Activated naive CD8-positive, alpha-beta T cell treated with anti-CD3 and anti-CD28 coated beads for 36 hours (primary cell): Measurements from ENCODE around the gene TOR1A. TPM values are rescaled to one million over a fixed set of nuclear protein-coding genes. Genes with fewer than 3 reads are reported as not detected.

Experiments
- DNase-seq: peaks from one replicate; pipeline ENCODE4 v3.0.0; 2021
- H3K27ac Mint-ChIP-seq: one replicate; pipeline ENCODE4 v1.8.0; 2022; ENCODE audit warnings: mild to moderate bottlenecking, moderate library complexity, mixed read lengths
- H3K27me3 Mint-ChIP-seq: one replicate; pipeline ENCODE4 v1.8.0; 2022; ENCODE audit warnings: mild to moderate bottlenecking, mixed read lengths
- H3K36me3 Mint-ChIP-seq: one replicate; pipeline ENCODE4 v1.8.0; 2021; ENCODE audit warnings: mild to moderate bottlenecking, mixed read lengths
- H3K4me1 Mint-ChIP-seq: one replicate; pipeline ENCODE4 v1.8.0; 2021; ENCODE audit warnings: mixed read lengths
- H3K4me3 Mint-ChIP-seq: one replicate; pipeline ENCODE4 v1.8.0; 2022; ENCODE audit warnings: mild to moderate bottlenecking, moderate library complexity, mixed read lengths
- H3K9me3 Mint-ChIP-seq: one replicate; pipeline ENCODE4 v1.8.0; 2022; ENCODE audit warnings: mixed read lengths
- total RNA-seq, 2 experiments: library from RNA; stranded (reverse); gene quantifications; one replicate each; pipeline ENCODE4 v1.2.3, GENCODE V29; 2021

The TOR1A gene
- total RNA-seq, 2 experiments from 2014 or later, result 42.6 to 42.8 TPM

GRCh38 chr9:129860653-129861446, 36.9 kb upstream of the TOR1A start:
- peak overlapping the region; percentile 88 for H3K27ac Mint-ChIP-seq
- H3K9me3 Mint-ChIP-seq, result no peaks in the 10 kb centered on the region
- H3K4me1 Mint-ChIP-seq, result peaks cover 44% of the 10 kb centered on the region
- peak; percentile 68 for DNase-seq
- H3K36me3 Mint-ChIP-seq, result peaks cover 41% of the 10 kb centered on the region
- no peaks in the 10 kb centered on the region for H3K27me3 Mint-ChIP-seq
- no peak overlapping the region for H3K4me3 Mint-ChIP-seq

DNA sequence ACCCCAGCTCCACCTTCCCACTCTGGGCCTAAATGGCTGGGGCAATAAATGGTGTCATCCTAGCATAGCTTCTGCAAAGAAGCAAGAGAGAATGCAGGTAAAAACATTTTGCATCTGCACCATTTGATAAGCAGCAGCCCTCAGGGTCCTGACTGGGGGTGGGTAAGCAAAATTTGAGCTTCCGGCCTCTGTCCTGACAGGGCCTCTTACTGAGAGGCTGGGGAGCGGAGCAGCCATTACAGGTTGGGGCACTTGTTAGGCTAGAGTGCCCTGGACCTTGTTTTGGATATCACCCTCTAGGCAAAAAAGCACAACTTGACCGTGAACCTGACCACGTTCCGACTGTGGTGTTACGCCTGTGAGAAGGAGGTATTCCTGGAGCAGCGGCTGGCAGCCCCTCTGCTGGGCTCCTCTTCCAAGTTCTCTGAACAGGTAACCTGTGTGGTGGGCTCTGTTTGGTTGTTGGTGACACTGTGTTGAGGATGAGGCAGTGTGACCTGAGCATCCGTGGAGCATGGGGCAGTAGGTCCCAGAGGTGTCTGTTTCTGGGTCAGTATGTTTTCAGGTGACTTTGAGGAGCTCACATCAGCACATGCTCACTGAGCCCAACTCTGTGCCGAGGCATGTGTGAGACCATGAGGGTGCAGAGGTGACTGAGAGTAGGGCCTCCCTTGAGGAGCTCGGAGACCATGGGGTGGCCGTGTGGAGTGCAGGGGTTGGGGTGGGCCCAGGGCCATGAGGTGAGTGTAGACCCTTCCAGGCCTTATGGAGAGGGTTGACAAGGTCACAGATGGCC, 34.4 kb upstream of the TOR1A start:
- no peak overlapping the region for H3K27ac Mint-ChIP-seq

GRCh38 chr9:129857207-129857606, 33.3 kb upstream of the TOR1A start:
- Mint-ChIP-seq H3K27me3 (no peaks in the 10 kb centered on the region), H3K27ac (no peak overlapping the region), H3K9me3 (no peaks in the 10 kb centered on the region), H3K4me1 (peaks cover 52% of the 10 kb centered on the region), H3K4me3 (no peak overlapping the region), H3K36me3 (peaks cover 49% of the 10 kb centered on the region)
- DNase-seq, result no peak

More for the DNA sequence above, 34.4 kb upstream of the TOR1A start:
- Mint-ChIP-seq H3K9me3 (no peaks in the 10 kb centered on the region), H3K27me3 (no peaks in the 10 kb centered on the region), H3K4me1 (peaks cover 52% of the 10 kb centered on the region), H3K36me3 (peaks cover 47% of the 10 kb centered on the region), H3K4me3 (no peak overlapping the region)
- DNase-seq, result no peak

DNA sequence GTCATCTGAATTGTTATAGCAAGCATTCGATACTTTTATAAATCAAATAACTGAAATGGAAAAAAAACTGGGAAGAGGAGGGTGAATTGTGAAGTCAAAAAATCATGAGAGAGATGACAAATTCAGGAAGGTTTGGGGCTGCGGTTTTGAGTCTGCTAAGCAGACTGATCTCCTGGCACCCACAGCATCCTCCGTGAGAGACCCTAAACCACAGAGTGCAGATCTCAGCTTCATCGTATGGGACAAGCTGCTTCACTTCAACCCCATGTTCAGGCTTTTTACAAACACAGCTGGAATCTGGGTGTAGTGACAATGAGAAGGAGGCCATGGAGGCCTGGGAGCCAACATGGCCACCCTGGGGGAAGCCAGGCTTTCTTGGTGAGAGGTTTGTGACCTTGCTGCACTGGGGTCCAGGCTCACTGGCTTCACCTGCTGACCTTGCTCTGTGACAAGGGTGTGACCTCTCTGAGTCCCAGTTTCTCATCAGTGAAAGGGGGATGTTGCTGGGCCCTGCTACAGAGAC, 30.7 kb upstream of the TOR1A start:
- Mint-ChIP-seq H3K4me3 (peak overlapping the region; percentile 35), H3K27ac (peak overlapping the region; percentile 71), H3K36me3 (peaks cover 44% of the 10 kb centered on the region), H3K4me1 (peaks cover 45% of the 10 kb centered on the region), H3K9me3 (no peaks in the 10 kb centered on the region), H3K27me3 (no peaks in the 10 kb centered on the region)
- DNase-seq, result peak; percentile 40

DNA sequence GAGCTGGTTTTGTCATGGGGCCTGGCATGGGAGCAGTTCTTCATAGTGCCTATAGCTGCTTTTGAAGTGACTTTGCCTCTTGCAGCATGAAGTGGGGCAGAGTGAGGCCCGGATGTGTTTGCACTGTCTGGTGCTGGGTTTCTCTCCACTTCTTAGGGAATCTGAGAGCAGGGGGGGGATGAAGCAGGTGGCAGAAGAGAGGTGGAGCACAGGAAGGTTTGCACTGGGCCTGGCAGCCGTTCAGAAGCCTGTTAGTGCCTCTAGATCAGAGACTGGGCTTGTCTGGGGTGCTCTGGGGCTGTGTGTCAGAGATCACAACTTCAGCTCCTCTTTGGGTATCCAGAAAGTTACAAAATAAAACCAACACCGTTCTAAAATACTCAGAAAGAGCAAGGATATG, 29.7 kb upstream of the TOR1A start:
- Mint-ChIP-seq H3K4me3 (no peak overlapping the region), H3K27ac (peak overlapping the region; percentile 15), H3K9me3 (no peaks in the 10 kb centered on the region), H3K36me3 (peaks cover 44% of the 10 kb centered on the region), H3K4me1 (peaks cover 48% of the 10 kb centered on the region), H3K27me3 (no peaks in the 10 kb centered on the region)
- no peak for DNase-seq

DNA sequence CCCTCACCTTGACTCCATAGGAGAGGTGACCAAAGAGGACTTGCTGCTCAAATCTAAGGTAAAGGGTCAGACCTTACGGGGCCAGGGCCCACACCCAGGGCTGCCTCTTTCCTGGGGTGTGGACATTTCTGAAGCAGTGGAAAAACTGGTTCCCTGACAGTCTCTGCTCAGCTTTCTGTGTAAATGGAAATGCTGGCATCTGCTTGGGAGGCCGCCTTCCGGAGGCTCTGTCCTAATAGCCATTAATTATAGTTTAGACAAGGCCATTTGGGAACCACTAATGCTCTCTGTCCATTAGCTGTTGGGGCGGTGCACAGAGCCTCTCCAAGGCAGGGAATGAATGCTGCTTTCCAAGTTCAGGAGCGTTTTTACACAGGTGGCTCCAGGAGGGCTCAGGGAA, 28.6 kb upstream of the TOR1A start:
- no peaks in the 10 kb centered on the region for H3K27me3 Mint-ChIP-seq
- H3K9me3 Mint-ChIP-seq, result no peaks in the 10 kb centered on the region
- no peak overlapping the region for H3K27ac Mint-ChIP-seq
- peaks cover 44% of the 10 kb centered on the region for H3K36me3 Mint-ChIP-seq
- no peak for DNase-seq
- H3K4me3 Mint-ChIP-seq, result no peak overlapping the region
- H3K4me1 Mint-ChIP-seq, result peaks cover 53% of the 10 kb centered on the region

- Mint-ChIP-seq H3K36me3 (peaks cover 43% of the 10 kb centered on the region), H3K27me3 (no peaks in the 10 kb centered on the region), H3K27ac (no peak overlapping the region), H3K9me3 (no peaks in the 10 kb centered on the region), H3K4me3 (no peak overlapping the region), H3K4me1 (peaks cover 51% of the 10 kb centered on the region)
- DNase-seq, result no peak
Measured at GRCh38 chr9:129851821-129852220, 27.9 kb upstream of the TOR1A start.

- Mint-ChIP-seq H3K4me3 (no peak overlapping the region), H3K27ac (no peak overlapping the region), H3K4me1 (peaks cover 46% of the 10 kb centered on the region), H3K27me3 (no peaks in the 10 kb centered on the region), H3K9me3 (no peaks in the 10 kb centered on the region), H3K36me3 (peaks cover 37% of the 10 kb centered on the region)
- no peak for DNase-seq
Measured at GRCh38 chr9:129850821-129851550, 27.1 kb upstream of the TOR1A start.

DNA sequence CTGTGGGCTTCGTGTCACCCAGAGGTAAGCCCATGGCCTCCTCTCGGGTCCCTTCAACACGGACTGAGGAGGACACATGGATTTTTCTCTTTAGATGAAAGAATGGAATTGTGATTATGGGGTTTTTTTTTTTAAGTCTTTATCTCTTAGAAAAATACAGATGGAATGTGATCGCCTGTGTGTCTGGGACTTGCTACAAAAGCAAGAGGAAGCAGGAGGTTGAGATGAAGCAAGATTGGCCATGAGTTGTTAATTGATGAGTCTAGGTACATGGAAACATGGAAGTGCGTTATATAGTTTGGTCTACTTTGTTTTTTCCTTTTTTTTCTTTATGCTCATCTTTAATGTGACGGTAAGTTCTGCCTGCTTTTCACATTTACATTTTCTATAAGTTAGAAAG, 26.0 kb upstream of the TOR1A start:
- no peak overlapping the region for H3K27ac Mint-ChIP-seq
- H3K4me1 Mint-ChIP-seq, result peaks cover 47% of the 10 kb centered on the region
- no peak for DNase-seq
- no peaks in the 10 kb centered on the region for H3K9me3 Mint-ChIP-seq
- no peaks in the 10 kb centered on the region for H3K27me3 Mint-ChIP-seq
- no peak overlapping the region for H3K4me3 Mint-ChIP-seq
- peaks cover 29% of the 10 kb centered on the region for H3K36me3 Mint-ChIP-seq

DNA sequence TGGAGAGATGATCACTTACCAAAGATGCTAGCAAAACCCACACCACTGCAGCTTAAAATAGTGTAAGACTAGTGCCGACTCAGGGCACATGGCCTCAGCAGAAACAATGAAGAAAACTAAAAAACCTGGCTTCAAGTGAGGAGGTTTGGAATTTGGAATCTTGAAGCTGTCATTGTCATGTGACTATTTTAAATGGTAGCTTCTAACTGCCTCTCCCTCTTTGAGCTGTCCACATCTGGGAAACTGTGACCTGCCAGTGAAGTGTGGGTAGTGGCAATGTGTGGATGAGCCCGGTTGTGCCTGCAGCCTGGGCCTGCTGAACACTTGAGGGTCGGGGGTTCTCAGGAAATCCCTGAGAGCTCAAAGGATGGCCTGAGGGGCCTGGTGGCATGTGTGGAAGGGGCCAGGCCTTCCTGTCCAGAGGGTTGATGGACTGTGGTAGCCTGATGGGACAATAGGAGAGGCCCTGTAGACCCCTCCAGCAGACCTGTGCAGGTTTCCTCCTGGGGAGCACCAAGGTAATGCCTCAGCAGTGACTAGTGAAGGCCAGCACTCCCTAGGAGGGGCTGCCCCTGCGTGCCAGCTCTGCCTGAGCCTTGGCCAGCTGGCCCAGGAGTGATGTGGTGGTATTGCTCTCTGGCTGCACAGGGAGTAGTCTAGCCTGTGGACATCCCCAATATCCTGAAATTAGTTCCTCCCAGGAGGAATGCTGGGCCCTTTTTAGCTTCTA, 24.9 kb upstream of the TOR1A start:
- no peaks in the 10 kb centered on the region for H3K27me3 Mint-ChIP-seq
- H3K4me3 Mint-ChIP-seq, result no peak overlapping the region
- H3K36me3 Mint-ChIP-seq, result peaks cover 19% of the 10 kb centered on the region
- H3K27ac Mint-ChIP-seq, result no peak overlapping the region
- H3K4me1 Mint-ChIP-seq, result peaks cover 41% of the 10 kb centered on the region
- no peaks in the 10 kb centered on the region for H3K9me3 Mint-ChIP-seq
- DNase-seq, result no peak

- H3K9me3 Mint-ChIP-seq, result no peaks in the 10 kb centered on the region
- no peak overlapping the region for H3K4me3 Mint-ChIP-seq
- H3K27me3 Mint-ChIP-seq, result no peaks in the 10 kb centered on the region
- DNase-seq, result no peak
- peak overlapping the region; percentile 73 for H3K27ac Mint-ChIP-seq
- peaks cover 36% of the 10 kb centered on the region for H3K4me1 Mint-ChIP-seq
- peaks cover 5% of the 10 kb centered on the region for H3K36me3 Mint-ChIP-seq
Measured at GRCh38 chr9:129845373-129845772, 21.4 kb upstream of the TOR1A start.

DNA sequence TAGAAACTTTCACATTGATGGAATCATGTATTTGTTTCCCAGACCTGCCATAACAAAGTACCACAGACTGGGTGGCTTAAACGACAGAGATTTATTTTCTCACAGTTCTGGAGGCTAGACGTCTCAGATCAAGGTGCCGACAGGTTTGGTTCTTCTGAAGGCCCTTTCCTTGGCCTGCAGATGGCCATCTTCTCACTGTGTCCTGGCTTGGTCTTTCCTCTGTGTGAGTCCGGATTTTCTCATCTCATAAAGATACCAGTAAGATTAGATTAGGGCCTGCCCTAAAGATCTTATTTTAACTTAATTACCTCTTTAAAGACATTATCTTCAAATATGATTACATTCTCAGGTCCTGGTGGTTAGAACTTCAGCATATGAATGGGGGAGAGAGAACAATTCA, 17.1 kb upstream of the TOR1A start:
- H3K27ac Mint-ChIP-seq, result peak overlapping the region; percentile 12
- no peak for DNase-seq
- H3K4me1 Mint-ChIP-seq, result peaks cover 59% of the 10 kb centered on the region
- no peaks in the 10 kb centered on the region for H3K9me3 Mint-ChIP-seq
- H3K36me3 Mint-ChIP-seq, result peaks cover 13% of the 10 kb centered on the region
- no peak overlapping the region for H3K4me3 Mint-ChIP-seq
- H3K27me3 Mint-ChIP-seq, result no peaks in the 10 kb centered on the region

GRCh38 chr9:129840034-129840433, 16.1 kb upstream of the TOR1A start:
- H3K9me3 Mint-ChIP-seq, result no peaks in the 10 kb centered on the region
- peaks cover 14% of the 10 kb centered on the region for H3K36me3 Mint-ChIP-seq
- DNase-seq, result no peak
- peak overlapping the region; percentile 14 for H3K4me3 Mint-ChIP-seq
- H3K4me1 Mint-ChIP-seq, result peaks cover 53% of the 10 kb centered on the region
- no peaks in the 10 kb centered on the region for H3K27me3 Mint-ChIP-seq
- H3K27ac Mint-ChIP-seq, result peak overlapping the region; percentile 54

DNA sequence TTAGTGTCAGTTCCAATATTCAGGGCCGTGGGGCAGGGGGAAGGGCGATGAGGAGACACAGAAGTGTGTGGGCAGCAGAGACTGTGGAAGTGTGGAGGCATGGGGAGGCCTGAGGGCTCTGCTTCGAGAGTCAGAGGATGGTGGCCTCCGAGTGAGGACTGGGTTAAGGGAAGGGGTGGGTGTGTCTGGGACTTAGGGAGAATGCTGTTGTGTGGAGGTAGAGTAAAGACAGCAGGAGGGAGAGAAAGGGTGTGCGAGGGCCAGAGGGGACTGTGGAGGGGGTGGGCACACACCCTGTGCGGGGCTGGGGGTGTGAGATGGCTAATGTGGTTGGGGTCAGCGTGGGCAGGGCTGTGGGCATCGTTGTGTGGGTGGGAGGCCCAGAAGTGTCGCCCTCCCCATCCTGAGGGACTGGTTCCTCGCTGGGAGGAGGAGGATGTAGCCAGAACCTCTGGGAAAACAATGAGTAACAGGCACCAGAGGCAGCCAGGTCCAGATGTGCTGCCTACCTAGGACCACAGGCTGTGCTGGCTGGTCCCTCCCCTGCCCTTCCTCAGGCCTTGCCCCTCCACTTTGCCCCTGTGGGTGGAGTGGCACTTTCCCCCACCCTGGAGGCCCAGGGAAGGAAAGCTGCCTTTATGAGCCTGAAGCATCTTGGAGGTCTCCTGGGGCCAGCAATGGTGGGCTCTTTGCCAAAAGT, 15.5 kb upstream of the TOR1A start:
- peaks cover 48% of the 10 kb centered on the region for H3K4me1 Mint-ChIP-seq
- peak overlapping the region; percentile 87 for H3K27ac Mint-ChIP-seq
- H3K4me3 Mint-ChIP-seq, result peak overlapping the region; percentile 65
- H3K27me3 Mint-ChIP-seq, result no peaks in the 10 kb centered on the region
- peaks cover 20% of the 10 kb centered on the region for H3K36me3 Mint-ChIP-seq
- no peak for DNase-seq
- no peaks in the 10 kb centered on the region for H3K9me3 Mint-ChIP-seq
